HG02678 (cell line): ENCODE data around the gene HADH.
"Not testable (repeated sequence)": the region's sequence is repeated elsewhere in the genome, so short reads cannot be mapped to it uniquely, and the experiment has no call there.

ENCODE experiments used
- ATAC-seq: cut with Tn5 transposase; IDR thresholded peaks from one replicate; pipeline ENCODE4 v1.9.1; 2021; ENCODE audit warnings: mild to moderate bottlenecking, moderate library complexity; ENCODE audit not compliant: unreplicated experiment

HADH gene

DNA sequence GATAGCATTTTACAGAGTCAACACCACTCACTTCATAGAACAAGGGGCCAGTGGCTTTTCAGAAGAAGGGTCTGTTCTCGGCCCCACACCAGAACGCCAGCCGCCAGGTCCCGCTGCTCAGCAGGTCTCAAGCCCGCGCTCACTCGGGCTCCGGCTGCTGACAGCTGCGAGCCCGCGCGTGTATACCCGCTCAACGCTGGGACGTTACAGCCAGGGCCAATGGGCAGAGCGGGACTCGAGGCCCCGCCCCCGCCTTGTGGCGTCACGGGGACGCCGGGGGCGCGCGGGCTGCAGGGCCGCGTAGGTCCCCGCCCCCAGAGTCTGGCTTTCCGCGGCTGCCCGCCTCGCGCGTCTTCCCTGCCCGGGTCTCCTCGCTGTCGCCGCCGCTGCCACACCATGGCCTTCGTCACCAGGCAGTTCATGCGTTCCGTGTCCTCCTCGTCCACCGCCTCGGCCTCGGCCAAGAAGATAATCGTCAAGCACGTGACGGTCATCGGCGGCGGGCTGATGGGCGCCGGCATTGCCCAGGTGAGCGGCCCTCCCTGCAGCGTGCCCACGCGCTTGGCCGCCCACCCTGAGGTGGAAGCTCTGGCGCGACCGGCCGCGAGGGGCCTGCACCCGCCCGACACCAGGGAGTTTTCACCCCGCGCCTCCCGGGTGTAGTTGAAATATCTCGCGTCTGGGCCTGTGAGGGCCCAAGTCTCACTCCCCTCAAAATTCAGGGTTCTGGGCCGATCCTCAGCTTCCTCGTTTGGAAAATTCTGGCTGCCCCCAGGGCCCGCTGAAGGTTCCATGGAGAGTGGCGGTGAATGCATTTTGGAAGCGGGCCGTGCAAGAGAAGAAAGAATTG lies at the start of gene HADH:
TSS of gene HADH (plus strand) at position 353 of the 850 bp plus-strand sequence. CDS start at position 397, 44 bp downstream.
- peak; percentile 94 for ATAC-seq

DNA sequence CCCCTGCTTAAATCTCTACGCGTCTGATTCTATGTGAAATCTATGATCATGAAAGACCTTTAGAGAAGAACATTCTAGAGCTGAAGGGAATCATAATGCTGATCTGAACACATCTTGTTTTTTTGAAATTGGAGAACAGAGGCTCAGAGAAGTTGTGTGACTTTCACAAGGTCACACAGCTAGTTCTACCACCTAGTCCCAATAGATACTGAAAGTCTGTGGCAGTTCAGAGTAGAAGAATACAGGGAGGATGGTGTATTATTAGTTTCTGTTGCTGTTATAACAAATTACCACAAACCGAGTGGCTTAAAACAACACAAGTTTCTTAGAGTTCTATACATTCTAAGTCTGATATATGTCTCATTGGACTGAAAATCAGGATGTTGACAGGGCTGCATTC lies 43.9 kb upstream of the HADH start:
- no peak for ATAC-seq

DNA sequence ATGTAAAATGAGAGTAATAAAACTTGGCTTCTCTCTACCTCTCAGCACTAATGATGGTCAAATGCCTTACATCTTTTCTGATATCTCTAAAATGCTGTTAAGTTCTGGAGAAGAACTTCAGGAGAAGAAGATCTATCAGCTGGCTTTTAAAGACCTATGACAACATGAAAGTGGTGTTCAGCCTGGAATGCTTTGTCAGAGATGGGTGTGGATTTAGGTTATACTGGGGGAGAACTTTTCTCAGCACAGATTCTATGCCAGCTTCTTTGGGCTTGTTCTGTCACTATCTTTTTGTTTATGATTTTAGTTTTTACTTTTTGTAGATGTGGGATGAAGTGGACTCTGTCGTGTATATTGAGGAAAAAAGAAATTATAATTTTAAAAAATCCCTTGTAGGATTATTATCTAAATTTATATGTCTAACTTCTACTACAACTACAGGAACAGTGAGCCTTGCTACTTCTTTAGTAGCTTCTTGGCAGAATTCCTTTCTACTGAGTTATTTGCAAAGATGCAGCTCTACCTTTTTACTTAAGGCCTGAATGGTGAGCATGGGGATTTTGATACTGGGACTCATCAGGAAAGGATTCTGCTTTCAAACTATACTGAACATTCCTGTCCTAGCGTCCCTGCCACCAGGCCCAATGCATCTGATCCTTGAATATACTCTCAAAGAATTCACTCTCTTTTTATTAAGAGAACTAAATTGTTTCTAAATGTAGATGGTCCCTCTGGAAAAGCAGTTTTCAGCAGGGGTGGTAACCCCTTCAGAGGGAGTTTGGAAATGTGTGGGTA lies 38.7 kb upstream of the HADH start:
- no peak for ATAC-seq

DNA sequence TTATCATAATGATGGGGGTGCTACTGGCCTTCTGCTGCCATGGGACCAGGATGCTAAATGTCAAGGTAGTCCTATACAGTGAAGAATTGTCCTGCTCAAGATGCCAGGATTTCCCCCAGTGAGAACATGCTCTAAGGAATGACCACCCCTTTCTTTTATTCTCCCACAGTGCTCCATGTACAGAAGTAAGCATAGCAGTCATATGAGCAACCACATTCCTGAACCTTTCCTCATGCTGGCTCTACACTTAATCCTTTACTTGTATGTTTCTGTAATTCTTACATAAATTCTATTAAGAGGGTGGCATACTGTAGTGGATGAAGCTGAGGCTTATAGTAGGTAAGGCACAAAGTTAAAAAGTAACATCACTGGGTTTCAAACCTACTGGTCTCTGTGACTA lies 38.1 kb upstream of the HADH start:
- ATAC-seq: no peak

DNA sequence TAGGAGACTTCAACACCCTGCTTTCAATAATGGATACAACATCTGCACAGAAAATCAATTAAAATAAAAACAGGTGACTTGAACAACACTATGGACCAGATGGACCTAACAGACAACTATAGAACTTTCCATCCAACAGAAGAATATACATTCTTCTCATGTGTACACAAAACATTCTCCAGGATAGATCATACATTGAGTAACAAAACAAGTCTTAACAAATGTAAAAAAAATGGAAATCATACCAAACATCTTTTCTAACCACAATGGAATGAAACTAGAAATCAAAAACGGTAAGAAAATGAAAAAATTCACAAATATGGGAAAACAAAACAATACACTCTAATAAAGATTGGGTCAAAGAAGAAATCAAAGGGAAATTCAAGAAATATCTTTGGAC lies 33.7 kb upstream of the HADH start:
- ATAC-seq: no peak

DNA sequence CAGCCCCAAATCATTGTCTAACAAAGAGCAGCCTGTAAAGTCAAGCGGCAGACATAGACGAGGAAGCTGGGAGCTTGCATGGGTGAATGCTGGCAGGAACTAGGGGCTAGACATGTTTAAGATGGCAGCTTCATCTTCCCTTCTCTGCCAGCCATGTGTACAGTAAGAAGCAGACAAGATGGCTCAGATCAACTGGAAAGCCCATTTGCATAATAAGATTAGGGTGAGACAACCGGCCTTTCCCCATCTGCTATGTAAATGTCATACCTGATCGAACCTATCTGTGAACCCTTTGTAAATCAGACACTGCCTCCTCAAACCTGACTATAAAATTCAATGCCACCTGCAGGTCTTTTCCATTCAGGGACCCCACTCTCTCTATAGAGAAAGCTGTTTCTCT lies 22.8 kb upstream of the HADH start:
- no peak for ATAC-seq

DNA sequence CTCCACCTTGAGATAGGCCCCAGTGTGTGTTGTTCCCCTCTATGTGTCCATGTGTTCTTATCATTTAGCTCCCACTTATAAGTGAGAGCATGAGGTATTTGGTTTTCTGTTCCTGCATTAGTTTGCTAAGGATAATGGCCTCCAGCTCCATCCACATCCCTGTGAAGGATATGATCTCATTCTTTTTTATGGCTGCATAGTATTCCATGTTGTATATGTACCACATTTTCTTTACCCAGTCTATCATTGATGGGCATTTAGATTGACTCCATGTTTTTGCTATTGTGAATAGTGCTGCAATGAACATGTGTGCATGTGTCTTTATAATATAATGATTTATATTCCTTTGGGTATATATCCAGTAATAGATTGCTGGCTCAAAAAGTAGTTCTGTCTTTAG lies 22.2 kb upstream of the HADH start:
- not testable (repeated sequence) for ATAC-seq

DNA sequence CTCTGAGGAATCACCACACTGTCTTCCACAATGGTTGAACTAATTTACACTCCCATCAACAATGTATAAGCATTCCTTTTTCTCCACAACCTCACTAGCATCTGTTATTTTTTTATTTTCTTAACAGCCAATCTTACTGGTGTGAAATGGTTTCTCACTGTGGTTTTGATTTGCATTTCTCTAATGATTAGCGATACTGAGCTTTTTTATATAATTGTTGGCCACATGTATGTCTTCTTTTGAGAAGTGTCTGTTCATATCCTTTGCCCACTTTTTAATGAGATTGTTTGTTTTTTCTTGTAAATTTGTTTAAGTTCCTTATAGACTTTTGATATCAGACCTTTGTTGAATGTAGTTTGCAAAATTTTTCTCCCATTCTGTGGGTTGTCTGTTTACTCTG lies 21.8 kb upstream of the HADH start:
- not testable (repeated sequence) for ATAC-seq

DNA sequence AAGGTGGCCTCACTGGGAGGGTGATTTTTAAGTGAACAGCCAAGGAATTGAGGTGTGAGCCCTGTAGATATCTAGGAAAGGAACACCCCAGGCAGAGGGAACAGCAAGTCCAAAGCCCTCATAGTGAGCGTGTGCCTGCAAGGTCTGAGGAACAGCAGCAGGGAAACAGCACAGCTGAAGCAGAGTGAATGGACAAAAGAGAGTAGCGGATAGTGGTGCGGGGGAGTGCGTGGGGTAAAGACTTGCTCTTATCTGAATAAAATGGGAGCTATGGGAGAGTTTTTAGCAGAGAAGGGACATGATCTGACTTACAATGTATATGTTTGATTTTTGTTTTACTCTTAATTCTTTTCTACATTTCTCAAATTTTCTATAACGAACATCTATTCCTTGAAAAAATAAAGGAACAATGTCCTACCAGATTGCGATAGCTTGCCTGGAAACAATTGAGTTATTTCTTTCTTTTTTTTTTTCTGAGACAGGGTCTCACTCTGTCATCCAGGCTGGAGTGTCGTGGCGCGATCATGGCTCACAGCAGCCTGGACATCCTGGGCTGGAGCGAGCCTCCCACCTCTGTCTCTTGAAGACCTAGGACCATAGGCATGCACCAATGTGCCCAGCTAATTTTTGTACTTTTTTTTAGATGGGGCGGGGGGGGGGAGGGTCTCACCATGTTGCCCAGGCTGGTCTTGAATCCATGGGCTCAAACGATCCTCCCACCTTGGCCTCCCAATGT lies 19.5 kb upstream of the HADH start:
- no peak for ATAC-seq

DNA sequence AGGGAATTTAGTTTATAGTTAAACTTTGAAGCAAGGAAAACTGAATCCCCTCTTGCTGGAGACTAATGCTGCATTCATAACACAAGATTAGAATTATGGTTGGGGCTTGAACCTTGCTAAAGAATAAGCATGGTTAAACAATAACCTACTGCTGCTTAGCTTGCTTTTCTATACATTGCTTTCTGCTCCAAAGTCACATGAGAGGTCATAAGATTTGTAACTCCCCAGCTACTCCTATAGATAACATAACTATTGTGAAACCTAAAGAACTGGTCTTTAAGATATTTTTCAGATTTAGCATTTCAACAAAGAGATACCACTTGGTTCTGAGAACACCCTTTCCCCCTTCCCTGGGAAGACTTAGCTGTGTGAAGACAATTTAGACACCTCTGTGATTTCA lies 17.1 kb upstream of the HADH start:
- no peak for ATAC-seq

DNA sequence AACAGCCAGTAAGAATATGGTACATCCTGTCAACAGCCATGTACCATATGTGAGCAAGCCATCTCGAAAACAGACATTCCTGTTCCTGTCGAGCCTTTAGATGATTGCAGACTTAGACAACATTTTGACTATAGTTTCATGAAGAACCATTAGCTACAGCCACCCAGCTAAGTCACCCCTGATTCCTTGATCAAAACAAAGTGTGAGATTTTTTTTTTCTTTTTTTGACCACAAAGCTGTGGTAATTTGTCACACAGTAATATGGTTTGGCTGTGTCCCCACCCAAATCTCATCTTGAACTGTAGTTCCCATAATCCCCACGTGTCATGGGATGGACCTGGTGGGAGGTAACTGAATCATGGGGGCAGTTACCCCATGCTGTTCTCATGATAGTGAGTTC lies 15.2 kb upstream of the HADH start:
- no peak for ATAC-seq

DNA sequence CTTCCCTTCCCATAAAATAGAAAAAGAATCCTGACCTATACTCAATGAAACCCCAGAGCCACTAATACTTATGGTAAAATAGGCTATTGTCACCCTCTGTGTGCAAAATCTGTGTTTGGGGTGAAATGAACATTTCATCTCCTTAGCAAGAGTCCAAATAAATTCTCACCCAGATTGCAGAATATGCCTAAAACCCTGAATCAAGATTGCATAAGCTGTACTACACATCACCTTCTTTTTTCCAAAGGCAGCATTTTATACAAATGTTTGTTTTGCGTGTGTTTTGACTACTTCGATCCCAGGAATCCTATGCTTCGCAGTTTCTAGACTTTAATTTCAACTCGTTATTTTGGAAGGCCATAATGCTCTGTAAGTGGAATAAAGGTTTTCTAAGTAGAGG lies 12.2 kb upstream of the HADH start:
- ATAC-seq: no peak

DNA sequence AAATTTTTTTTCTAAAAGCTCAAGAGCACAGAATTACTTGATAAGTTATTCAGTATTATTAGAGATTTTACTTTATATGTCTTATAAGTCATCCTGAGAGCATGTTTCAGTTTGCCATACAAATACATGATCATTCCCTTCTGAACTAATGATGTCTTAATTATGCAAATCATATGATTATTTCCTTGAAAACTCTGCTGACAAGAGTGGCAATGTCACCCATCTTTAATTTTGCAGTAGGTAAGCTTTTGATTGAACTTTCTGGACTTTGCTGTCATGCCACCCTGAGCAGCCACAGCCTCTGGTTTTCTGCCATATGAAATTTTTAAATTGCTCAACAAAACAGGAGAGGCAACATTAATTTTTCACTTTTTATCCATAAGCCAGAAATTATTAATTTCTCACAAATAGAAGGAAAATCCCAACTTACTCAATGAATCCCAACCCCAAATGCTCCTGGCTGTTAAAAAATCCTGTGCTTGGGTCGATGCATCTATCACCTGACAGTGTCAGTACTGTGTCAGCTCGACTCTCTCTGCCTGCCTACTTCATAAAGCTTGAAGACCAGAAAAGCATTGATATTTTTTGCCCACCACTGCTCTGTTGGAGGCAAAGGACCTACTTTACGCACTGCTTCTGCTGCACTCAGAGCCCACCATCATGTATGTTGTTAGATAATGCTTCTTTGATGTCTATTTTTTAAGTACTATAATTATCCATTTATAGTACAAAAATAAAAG lies 11.6 kb upstream of the HADH start:
- no peak for ATAC-seq

DNA sequence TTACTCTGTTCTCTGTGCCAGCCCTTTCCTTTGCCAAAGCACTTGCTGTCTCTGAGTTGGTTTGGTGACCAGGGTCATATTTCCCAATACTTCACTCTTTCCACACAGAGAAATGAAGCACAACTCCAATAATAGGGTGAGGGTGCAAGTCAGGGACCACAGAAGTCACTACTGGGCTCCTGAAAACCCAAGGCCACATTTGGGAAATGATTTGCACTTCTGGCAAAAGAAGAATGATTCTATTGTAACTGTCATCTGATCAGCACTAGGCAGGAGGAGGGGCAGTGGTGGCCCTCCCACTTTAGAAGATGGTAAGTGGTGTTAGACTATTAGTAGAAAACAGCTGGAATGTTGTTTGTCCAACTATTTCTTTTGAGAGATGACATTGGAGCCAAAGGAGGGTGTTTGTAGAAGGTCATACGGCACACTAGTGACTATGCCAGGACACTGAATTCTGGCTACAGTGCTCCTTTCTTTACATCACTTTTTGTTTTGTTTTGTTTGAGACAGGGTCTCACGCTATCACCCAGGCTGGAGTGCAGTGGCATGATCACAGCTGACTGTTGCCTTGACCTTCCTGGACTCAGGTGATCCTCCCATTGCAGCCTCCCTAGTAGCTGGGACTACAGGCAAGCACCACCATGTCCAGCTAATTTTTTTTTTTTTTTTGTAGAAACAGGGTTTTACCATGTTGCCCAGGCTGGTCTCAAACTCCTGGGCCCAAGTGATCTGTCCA lies 10.8 kb upstream of the HADH start:
- ATAC-seq: no peak

DNA sequence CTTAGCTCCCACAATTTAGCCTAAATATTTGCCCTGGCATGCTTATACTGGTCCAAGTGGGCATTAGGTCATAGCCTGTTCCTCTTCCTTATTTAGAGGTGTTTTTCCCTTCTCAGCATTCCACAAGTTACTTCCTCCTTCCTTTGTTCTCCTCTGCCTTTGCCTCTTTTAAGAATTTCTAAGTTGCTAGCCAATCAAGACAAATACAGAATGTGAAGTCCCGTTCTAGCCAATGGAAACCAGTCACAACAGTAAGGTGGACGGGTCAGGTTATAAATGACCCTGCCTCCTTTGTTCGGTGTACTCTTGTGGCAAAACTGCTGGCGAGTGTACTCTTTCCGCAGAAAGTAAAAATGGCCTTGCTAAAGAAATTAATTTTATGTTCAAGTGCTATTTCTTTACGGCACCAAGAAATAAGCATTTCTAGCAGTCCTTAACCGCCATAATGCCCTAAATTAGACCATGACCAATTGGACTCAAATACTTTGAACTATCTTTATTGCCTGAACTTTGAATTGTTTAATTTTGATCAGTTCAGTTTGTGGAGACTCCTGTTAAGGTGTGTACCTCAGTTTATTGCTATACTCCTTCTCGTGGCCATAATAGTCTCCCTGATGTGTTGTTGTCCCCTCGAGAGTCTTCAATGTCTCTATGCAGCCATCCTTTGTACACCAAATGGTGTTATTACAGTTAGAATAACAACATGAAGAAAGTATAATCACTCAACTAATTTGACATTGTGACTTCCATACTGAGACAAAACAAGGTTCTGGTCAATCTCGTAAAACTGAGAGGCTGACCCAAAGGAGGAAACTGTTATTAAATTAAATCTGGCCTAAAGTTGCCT lies 1.6 kb upstream of the HADH start:
- no peak for ATAC-seq

DNA sequence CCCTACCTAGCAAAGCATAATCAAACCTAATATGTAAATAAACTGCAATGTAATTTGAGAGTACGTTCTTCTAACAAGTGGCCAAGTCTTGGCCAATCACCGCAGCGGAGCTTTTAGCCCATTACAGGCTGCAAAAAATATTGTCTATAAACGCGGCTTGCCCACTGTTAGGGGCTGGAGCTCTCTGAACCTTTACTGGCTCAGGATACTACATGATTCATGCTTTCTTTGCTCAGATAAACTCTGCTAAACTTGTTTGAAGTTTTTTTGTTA lies 990 bp upstream of the HADH start:
- ATAC-seq: no peak

DNA sequence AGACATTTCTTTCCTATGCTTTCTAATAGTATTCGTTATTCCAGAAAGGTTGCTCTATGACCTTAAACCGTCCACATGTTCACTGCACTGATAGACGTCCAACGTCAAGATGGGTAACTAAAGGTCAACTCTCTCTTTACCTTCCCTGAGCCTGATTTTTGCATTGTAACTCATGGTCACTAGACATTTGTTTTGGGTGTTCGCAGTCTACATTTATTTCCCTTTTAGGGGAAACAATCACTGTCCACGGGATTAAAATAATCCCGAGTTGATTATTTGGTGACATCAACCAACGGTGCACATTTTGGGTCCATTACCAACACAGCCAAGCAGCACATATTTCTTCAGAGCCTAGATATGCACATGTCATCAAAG lies 540 bp upstream of the HADH start:
- no peak for ATAC-seq

DNA sequence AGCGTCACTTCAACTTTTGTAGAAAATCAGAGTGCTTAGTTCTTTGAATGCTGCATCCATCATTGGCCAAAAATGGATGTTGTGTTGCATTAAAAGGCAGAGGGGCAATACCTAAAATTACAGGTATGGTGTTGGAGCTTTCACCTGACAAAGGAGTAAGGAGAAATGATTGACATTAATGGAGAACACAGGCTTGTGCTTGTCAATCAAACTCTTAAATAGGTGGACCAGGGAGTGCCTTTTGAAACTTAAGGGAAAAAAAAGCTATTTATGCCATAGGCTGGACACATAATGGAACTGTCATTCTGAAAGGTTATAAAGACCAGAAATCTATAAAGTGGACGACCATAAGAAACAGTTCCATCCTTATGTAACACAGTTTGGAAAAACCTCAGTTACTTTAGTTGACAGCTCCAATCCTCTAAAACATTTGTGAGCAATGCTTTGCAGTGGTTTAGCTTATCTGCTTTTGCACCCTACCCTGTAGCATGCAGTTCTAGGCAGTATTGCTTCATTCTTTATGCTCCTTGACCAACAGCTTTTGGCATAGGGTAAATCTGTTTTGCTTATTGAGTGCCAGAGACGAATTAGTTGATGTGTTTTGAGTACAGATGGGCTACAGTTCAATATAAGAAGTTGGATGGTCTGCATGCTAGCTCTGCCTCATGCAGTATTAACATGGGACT lies 2.4 kb downstream of the HADH start:
- ATAC-seq: no peak

DNA sequence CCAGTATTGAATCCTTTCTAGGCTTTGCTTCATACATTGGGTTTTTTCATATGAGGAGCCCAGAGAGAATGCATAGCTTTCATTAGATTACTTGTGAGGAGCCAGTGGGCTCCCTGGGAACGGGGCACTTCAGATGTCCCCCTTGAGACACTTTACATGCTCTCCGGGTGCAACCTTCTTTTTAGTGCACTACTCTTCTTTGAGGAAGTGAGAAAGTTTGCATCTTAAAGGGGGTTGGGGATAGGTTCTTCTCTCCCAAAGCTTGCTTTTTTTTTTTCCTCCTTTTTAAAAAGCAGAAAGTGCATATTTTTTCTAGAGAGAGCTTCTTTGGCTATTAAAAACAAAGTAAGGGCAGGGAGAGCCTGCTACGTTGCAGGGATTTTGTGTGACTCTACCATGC lies 4.3 kb downstream of the HADH start:
- ATAC-seq: peak; percentile 33
